Stimulated activated CD8-positive, alpha-beta memory T cell treated with anti-CD3 and anti-CD28 coated beads, Interleukin-12 subunit alpha, Interleukin-12 subunit beta, amount 100 ng/mL, for 1 hour (primary cell): ENCODE results near the gene SMIM8.

Source experiments
- DNase-seq: peaks from one replicate; pipeline ENCODE4 v3.0.0-alpha.2; 2020; ENCODE audit warnings: low read depth

Gene SMIM8

DNA sequence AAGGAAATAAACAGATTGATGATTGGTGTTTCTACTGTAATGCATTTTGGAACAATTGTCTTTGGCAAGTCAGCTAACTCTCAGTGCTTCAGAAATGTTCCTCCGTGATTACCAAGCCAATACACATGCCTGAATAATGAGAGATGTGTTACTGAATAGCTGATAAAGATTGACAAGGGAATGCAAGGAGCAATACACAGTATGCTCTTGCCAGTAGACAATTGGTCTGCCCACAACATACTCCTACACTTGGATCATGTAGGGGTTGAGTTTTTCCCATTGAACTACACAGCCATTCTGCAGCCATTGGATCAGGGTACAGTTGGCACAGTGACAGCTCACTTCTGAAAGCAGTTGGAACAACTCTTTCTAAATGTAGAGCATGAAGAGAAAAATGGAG lies 12.3 kb downstream of the SMIM8 start:
- DNase-seq: no peak

DNA sequence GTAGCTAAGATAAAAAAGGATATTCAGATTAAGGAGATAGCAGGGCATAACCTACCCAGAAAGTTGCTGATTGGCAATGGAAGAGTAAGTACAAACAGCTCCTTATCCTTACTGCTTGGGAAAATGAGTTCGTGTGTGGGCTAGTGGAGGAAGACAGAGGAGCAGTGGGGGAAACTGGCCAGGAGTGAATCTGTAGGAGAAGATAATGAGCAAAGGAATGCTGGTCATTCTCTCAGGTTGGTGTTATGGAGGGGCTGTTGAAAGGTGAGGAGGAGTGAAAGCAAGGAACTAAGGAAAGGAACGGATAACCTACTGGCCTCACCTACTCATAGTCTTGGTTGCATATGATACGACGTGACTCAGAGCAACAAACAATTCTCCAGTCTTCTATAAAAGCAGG lies 14.0 kb downstream of the SMIM8 start:
- no peak for DNase-seq

DNA sequence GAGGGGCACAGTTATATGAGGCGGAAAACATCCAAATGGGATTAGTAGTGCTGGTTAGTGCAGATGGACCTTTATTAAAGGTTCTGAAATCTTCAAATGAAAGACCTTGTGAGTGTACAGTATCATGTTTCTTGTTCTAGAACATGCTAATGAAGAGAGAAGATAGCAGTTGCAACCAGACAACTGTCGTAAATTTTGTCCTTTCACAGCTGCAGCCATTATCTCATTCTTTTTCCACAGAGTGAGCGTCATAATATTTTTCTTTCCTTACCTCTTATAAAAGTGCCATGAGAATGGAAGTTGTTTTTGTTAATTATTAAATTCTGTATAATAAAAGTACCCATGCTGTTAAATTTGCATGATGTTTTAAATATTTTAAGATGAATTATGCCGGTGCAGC lies 17.8 kb downstream of the SMIM8 start:
- no peak for DNase-seq

DNA sequence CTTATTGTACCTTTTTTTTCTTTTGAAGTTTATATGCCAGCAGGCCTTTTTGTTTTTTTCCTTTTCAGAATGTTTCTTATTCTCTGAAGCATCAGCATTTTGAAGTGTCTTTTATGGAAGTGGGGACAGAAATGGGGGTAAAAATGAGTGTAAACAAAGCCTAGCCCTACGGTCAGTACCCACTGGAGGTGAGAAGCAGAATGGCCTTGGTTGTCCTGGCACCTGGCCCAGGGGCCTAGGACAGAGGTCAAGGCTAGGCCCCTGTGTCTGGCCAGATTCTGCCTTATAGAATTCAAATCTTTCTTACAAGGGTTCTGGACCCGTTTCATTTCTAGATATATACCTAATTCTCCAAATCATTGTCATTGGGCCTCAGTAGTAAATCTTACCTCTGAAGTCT lies 18.8 kb downstream of the SMIM8 start:
- DNase-seq: no peak

DNA sequence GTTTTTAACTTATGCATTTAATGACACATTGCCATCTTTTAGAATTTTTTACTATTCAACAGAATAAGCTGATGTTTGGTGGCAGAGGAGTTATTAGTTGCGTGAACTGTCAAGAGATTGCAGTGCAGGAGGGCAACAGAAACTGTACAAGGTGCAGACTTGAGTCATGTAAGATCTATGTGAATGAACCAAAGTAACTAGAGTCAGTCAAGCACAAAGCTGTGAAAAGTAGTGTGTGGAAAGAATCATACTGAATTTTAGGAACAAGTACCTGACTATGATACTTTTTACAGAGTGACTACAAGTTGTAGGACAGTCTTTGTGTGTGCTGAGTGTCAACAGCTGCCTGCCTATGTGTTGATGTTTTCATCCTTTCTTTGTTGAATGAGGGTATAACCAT lies 19.5 kb downstream of the SMIM8 start:
- no peak for DNase-seq

DNA sequence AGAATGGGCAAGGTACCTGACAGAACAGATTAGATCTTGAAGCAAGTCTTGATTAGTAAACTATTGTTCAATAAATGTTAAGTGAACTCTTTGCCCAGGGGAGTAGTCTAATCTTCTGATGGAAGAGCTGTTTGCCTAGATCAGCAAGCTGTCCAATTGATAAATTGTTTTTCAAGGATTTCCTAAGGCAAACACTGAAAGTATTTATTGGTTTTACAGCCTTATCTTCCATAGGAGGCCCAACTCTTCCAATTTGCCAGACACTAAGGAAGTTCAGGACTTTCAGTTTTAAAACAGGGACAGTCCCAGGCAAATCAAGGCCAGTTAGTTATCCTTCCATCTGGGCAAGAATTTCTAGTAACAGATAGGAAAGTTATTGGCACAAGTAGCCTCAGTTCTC lies 20.4 kb downstream of the SMIM8 start:
- no peak for DNase-seq

DNA sequence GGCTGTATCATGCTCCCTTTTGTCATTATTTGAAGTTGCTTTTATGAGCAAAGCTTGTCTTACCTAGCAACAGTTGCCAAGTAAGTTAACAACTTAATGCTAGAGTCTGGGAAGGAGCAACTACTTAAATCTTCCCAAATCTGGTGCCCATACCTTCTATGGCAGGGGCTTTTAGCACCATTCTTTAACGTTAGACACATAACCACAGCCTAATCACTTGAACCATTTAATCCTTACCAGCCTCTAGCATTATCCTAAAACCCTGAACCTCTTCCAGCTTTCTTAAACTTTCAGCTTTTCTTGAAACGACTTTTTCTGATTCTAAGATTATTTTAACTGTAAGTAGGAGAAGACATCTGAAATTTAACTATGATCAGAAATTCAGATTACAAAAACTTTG lies 22.3 kb downstream of the SMIM8 start, which contains the start of gene C6orf163:
TSS of gene C6orf163 (plus strand) at position 83 of the 400 bp plus-strand sequence. CDS start at position 370, 287 bp downstream.
- no peak for DNase-seq

DNA sequence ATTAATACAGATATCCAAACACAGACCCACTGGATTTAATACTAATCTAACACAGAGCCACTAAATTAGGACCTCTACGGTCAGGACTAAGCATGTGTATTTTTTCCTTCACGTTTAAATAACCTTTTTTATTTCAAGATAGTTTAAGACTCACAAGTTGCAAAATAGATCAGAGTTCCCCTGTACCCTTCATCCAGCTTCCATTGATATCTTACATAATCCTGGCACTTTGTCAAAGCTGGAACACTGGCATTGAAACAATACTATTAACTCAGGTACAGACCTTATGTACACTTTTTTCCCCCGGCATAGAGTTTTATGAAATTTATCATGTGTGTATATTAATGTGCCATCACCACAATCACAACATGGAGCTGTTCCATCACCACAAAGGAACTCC lies 24.3 kb downstream of the SMIM8 start:
- no peak for DNase-seq

DNA sequence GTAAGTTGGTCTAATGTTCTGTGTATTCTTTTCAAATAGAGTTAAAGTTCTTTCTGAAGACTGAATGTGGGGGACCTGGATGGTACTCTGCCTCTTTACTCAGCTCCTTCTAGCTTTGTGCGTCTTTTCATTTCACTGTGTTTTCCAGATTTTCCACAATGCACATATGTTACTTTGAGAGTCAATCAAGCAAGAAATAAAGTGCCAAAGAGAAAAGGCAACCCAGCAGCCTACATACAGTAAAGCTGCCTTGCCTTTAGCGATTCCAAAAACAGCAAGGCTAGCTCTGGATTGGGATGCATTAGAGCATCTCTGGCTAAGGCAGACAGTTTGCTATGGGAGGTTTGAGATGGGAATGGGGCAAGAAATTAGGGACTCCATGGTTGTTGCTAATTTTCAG lies 27.5 kb downstream of the SMIM8 start:
- no peak for DNase-seq

DNA sequence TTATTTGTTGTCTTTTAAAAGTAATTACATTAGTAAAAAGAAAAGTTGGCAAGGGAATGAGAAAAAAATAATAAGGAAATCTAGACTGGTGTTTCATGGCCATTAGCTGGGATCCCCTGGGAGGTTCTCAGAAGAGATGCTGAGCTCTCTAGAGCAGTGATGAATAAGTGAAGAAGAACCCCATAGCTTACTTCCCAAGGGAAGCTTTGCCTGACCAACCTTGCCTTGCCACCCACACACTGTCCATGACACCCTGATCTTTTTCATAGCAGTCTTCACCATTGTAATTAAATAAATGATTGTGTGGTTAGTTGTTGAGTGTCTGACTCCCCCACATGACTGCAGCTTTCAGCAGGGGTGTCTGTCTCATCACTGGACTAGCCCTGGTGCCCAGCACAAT lies 28.1 kb downstream of the SMIM8 start:
- no peak for DNase-seq

DNA sequence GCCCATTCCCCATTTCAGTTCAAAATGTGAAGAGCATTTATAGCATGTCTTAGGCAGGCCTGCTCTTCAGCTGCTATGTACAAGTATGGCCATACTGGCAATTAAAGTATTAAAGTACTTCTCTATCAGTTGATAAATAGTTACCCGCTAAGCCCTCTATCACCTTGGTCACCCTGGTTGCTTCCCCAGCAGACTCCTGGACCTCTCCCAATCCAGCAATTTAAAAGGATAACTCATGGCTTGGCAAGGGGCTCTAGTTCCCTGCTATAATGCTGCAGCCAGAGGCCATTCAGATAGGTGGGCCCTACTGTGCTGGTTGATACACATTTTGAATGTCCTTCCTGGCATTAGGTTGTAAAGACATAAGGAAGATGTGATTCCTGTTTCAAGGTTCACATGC lies 29.2 kb downstream of the SMIM8 start:
- no peak for DNase-seq

DNA sequence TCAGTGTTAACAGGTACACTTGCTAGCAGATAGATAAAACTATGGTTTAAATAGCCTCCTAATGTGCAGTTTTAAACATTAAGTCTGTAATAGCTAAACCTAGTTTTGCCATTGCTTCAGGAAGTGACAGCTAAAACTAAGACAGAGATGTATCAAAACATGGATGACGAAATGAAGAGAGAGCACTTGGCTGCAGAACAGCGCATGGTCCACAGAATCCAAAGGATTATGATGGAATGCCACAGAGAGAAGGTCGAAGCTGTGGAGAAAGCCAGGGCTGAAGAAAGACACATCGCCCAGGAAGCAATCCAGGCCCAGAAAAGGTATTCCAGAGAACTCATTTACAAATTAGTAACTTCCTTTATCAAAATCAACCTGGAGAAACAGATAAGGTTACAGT lies 33.8 kb downstream of the SMIM8 start:
- no peak for DNase-seq

DNA sequence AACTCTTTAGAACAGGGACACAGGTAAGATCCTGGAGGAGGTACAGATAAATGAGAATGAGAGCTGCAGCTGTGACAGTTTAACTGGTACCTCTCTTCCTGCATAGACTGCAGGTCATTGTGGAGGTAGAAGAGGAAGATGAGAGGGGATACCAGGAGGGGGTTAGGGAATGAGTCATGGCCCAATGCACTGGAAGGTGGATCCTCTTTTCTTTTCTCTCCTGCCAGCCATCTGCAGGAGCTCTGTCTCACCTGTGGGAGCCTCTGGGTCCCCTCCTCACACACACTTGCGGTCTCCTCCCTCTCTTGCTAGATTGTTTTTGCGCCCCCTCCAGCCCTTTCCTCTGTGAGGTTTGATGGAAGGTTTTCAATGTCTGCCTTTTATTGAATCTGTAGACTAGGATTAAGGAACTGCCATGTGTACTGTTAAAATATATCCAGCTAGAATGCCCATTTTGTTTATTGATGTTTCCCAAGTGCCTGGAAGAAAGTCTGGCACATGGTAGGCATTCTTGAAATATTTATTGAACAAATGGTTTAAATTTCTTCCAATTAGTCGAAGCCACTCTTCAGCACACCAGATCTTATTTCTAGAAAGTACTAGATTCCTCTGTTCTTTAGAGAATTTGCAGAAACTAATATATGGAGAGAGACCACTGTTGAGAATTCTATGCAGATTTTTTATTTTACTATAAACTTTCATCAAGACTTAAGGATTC lies 35.2 kb downstream of the SMIM8 start:
- DNase-seq: no peak

DNA sequence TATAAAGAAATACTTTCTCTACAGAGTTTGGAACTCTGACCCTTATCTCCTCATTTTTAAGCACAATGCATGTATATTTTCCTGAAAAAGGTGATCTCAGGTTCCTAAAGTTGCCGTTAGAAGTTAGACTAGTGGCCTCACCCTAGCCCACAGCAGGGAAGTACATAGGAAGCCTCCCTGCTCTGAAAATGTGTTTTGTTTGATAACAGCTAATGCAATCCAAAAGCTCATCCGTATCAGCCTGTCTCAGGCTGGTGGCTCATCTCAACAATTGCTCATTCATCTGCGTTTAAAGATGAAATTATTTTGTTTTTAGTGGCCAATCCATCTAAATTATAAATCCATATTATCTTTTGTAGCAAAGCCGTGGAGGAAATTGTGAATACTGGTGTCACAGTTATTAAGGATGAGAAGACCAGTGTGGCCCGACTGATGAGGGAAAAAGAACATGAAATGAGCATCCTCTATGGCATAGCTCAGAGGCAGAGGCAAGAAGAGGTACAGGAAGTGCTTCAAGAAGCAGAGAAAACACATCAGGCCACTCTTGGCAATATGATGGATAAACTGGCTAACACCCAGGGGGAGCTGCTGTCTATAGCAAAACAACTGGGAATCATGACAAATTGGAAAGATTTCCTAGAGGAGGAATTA lies 42.3 kb downstream of the SMIM8 start:
- no peak for DNase-seq

DNA sequence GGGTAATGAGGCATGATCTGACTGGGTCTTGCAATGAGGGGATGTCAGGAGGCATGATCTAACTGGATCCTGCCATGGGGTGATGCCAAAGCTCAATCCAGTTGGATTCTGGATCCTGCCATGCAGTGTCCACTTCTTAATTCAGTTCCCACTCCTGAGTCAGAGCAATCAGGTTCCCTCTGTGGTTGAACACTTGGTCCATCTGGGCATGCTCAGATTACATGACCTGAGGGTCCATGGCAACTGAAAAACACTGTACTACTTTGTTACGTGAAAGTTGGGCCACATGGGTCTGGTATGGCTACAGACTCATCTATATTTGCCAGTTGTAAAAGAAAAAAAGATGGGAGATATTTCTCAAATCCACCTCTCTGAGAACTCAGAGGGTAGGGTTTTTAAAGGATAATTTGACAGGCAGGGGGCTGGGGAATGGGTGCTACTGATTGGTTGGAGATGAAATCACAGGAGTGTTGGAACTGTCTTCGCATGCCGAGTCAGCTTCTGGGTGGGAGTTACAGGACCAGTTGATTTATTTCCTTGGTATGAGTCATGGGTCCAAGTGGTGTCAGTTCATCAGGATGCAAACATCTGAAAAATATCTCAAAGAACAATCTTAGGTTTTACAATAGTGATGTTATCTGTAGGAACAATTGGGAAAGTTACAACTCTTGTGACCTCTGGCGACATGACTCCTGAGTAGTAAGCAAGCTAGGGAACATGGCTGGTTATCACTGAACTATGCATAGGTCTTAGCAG lies 43.9 kb downstream of the SMIM8 start:
- DNase-seq: no peak

DNA sequence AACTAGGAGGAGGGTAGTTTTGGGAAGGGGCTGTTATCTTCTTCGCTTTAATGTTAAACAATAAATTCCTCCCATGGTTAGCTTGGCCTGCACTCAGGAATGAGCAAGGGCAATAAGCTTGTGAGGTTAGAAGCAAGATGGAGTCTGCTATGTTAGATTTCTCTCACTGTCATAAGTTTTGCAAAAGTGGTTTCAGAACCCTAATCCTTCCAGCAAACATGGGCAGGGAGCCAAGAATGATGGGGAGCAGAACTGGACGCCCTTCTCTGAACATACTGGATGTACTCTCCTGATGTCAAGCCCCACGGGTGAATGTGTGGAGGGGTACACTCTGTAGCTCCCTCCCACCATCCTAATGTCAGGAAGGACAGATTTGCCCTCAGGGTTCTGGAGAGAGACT lies 44.5 kb downstream of the SMIM8 start:
- DNase-seq: no peak

DNA sequence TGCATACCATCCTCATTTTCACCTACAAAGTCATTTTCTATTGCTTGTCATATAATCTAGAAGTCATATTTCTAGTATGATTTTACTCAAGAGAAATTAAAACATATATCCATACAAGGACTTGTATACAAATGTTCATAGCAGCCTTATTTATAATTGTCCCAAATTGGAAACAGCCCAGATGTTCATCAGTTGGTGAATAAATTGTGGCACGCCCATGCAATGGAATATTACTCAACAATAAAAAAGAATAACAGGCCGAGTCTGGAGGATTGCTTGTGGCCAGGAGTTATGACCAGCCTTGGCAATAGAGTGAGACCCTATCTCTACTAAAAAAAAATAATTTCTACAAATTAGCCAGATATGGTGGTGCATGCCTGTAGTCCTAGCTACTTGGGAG lies 51.0 kb downstream of the SMIM8 start:
- no peak for DNase-seq

DNA sequence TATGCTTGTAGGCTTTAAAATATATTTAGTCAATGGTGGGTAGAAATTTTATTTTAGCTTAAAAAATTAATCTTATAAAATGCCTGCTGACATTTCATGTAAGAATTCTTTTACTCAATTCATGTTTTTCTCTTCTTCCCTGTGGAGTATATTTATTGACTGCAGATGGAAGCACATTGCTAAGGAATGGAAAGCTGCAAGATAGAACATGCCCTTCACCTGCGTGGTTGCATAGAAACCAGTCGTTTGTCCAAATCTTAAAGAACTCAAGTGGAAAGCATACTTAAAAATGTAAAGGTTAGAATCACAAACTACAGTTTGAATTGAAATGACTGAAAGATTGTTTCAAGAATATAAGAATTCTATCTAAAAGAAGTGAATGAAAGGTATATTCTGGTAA lies 52.9 kb downstream of the SMIM8 start:
- DNase-seq: no peak

DNA sequence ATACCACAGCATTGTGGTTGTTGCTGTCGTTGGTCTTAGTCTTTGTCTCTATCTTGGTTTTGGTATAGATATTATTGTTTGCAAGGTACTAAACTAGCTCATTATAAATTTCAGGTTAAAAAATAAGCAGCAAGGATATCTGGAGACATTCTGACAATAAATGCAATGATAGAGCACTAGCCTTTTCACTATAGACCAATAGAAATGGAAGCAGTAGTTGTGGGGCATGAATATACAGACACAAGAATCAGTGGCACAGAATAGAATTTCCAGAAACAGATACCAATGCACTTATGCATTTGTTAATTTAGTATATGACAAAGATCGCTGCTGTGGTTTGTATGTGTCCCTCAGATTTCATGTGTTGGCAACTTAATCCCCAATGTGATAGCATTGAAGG lies 54.3 kb downstream of the SMIM8 start:
- no peak for DNase-seq

DNA sequence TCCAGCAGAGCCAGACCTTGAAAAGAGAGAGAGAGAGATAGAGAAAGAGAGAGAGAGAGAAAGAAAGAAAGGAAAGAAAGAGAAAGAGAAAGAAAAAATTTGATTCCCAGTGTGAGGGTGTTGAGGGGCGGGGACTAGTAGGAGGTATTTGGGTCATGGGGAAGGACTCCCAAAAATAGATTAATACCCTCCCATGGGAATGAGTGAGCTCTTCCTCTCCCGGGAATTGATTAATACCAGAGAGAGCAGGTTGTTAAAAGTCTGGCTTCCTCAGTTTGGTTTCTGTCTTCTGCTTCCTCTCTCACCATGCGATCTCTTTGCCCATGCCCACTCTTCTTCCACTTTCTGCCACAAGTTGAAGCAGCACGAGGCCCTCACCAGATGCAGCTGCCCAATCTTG lies 56.6 kb downstream of the SMIM8 start:
- no peak for DNase-seq

DNA sequence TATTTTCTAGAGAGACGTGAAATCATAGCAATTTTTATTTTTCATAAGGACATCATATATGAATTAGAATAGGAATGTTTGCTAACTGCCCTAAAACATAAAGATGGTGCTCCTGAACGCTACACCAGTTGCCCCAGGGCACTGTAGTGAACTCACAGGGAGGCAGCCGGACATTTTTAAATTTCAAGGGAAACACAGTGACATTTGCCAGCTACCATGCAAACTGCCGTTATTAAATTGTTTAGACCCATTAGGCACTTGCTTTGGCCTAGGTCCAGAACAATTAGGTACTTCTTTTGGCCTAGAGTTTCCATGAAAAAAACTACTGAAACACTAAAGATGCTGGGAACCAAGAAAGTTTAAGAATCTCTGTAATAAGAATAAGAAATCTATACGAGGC lies 60.5 kb downstream of the SMIM8 start:
- no peak for DNase-seq

DNA sequence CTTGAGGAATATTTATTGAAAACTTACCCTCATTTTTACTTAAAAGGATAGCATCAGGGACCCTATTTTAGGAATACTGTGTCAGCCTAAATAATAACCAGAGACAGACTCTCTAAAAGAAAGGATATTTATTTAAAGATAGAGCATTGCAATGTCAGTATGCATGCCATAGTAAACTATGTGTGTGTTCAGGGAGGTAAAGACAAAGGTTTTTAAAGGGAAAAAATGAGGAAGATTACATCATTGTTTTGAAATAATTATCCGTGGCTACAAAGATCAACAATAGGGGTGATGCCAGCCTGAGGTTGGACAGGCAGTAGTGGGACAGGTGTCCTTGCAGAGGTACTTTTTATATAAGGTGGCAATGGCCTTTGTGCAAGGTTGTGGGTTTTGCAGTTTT lies 61.6 kb downstream of the SMIM8 start:
- DNase-seq: no peak

DNA sequence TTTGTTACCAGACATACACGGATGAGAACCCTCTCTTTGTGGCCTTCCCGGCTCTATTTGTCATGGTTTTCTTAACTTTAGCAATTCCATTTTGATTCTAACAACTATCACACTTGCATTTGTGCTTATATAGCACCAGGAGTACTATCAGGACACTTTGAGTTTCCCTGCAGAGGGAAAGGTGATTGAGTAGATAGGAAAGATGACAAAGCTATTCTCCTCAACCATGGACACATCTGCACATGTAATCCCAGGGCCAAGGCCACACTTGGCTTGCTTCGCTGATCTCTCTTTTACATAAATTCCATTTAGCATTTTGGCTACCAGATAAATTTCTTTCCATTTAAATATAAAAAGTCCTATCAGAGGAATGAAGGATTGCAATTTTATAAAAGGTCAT lies 62.1 kb downstream of the SMIM8 start:
- DNase-seq: no peak
